Adrenal gland (tissue), 5 donors: ENCODE measurements around the gene FOXC1.

Experiments
- POLR2A ChIP-seq, 2 donors: fragments of 450-650 bp; IDR thresholded peaks; one replicate each; pipeline ENCODE4 v1.6.1; 2017; ENCODE audit warnings: antibody characterized with exemption in 2 of 2, mild to moderate bottlenecking in 2 of 2, moderate library complexity in 1 of 2
- TF ChIP-seq, protein P1 (sequence below), 6 experiments: fragments of 450-650 bp in 4 of 6; fragments of 200-600 bp in 2 of 6; sonication (generic) in 1 of 6; IDR thresholded peaks; 1 replicate in 5 of 6; 2 replicates in 1 of 6; pipeline versions ENCODE4 v1.5.1 to v1.8.0; 2016 to 2021; ENCODE audit warnings: antibody characterized with exemption in 6 of 6, mild to moderate bottlenecking in 2 of 6, moderate library complexity in 1 of 6
- donor health status: DM: no; HTN: no; CAD: no.

DNA sequence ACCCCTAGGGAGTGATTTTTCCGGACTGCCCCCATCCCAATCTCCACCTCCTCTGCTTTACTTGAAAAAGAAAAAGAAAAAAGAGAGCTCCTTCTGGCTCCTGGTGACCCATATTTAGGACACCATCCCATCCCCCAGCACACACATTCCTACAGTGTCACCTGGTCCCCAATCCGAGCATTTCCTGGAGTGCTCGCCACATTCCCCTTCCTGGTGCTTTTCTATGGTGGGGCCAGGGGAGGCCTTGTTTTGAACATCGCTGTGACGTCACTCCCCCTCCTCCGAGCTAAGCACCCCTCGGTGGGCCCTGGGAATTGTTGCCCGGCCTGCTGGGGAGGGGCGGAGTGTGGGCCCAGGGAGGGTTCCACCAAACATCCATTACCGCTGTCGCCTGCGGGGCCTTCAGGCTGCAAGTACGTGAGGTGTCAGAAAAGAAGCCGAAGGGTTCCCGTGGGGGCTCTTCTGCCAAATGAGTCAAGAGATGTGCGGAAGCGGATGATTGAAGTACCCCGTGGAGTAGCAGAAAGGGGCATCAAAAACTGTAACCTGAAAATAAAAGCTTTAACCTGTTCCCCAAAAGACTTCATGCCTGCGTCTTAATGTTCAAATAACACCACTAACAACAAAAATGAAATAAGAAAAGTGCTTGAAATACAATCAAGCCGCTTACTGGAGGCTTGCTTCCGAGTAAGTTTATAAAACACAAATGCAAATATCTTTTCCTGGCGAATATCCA lies 2.8 kb upstream of the FOXC1 start:
- TF ChIP-seq, protein P1, sequence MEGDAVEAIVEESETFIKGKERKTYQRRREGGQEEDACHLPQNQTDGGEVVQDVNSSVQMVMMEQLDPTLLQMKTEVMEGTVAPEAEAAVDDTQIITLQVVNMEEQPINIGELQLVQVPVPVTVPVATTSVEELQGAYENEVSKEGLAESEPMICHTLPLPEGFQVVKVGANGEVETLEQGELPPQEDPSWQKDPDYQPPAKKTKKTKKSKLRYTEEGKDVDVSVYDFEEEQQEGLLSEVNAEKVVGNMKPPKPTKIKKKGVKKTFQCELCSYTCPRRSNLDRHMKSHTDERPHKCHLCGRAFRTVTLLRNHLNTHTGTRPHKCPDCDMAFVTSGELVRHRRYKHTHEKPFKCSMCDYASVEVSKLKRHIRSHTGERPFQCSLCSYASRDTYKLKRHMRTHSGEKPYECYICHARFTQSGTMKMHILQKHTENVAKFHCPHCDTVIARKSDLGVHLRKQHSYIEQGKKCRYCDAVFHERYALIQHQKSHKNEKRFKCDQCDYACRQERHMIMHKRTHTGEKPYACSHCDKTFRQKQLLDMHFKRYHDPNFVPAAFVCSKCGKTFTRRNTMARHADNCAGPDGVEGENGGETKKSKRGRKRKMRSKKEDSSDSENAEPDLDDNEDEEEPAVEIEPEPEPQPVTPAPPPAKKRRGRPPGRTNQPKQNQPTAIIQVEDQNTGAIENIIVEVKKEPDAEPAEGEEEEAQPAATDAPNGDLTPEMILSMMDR (IDR thresholded peaks at IDR 0.05) = no peak
- no peak for TF ChIP-seq POLR2A (IDR thresholded peaks at IDR 0.05)
